Measurements from ENCODE around the gene TMEM214. TPM values are rescaled to one million over a fixed set of nuclear protein-coding genes. Genes with fewer than 3 reads are reported as not detected.

Gene TMEM214
- total RNA-seq (2014; rRNA removed; shearing (Covaris generic)), result 74.9 and 90.4 TPM in 2 replicates
- 70.9 and 75.7 TPM in 2 replicates for polyA plus RNA-seq (2016; fragmentation: Nextera tagmentation; extraction: Ambion mirVana)

GRCh38 chr2:27032495-27033252 is at the start of gene TMEM214:
Gene TMEM214 (plus strand): TSS chr2:27032965. CDS start chr2:27033016, 51 bp downstream.
- H4K20me1 ChIP-seq (ENCODE audit: insufficient read depth), result no peaks in the 10 kb centered on the region
- H3K27me3 ChIP-seq (replicated peaks; ENCODE audit: insufficient read depth), result no peaks in the 10 kb centered on the region
- peak within 1 kb of the TSS; percentile 66 for H3K27ac ChIP-seq
- peaks cover 28% of the 10 kb centered on the region for H3K36me3 ChIP-seq (ENCODE audit: low read depth)
- peak; percentile 96 for DNase-seq
- peak within 1 kb of the TSS; percentile 93 for H2AFZ ChIP-seq
- H3K9me2 ChIP-seq (ENCODE audit: insufficient read depth), result no peaks in the 10 kb centered on the region
- no peaks in the 10 kb centered on the region for H3K9me3 ChIP-seq (ENCODE audit: low read depth)
- H3K4me3 ChIP-seq, result peak within 1 kb of the TSS; percentile 99
- in situ Hi-C loops (cut with MboI), result no loop called here
- H3K4me1 ChIP-seq (ENCODE audit: insufficient read depth), result peaks cover 9% of the 10 kb centered on the region; the same call in 1 of the 2 replicates
- TF ChIP-seq EZH2phosphoT487 (IDR thresholded peaks at IDR 0.05; ENCODE audit: insufficient read depth, low read depth) (no peak), EZH2 (IDR thresholded peaks at IDR 0.05; ENCODE audit: insufficient read depth, poor library complexity, severe bottlenecking) (no peak)
- WGBS, 2 experiments (ENCODE audit: low coverage in 1 of 2, low lambda C conversion rate in 2 of 2, missing lambda C conversion rate in 2 of 2), result 1 to 2% methylated on average over 54 to 72 of the region's 76 CpGs
- no peaks in the 10 kb centered on the region for H3F3A ChIP-seq (ENCODE audit: insufficient read depth)
- peaks cover 95% of the 10 kb centered on the region for H3K79me2 ChIP-seq (ENCODE audit: insufficient read depth)
- H3K4me2 ChIP-seq (ENCODE audit: unreplicated experiment), result peak within 1 kb of the TSS; percentile 99
- H3K9ac ChIP-seq, result peak within 1 kb of the TSS; percentile 98

GRCh38 chr2:26983746-26984145 is 49.0 kb upstream of the TMEM214 start:
- H3F3A ChIP-seq (ENCODE audit: insufficient read depth), result peaks cover 22% of the 10 kb centered on the region
- 74 to 75% methylated on average over 3 of the region's 3 CpGs for WGBS, 2 experiments (ENCODE audit: low coverage in 1 of 2, low lambda C conversion rate in 2 of 2, missing lambda C conversion rate in 2 of 2)

GRCh38 chr2:26985807-26986206 is 47.0 kb upstream of the TMEM214 start:
- no peak overlapping the region for H3K4me3 ChIP-seq
- DNase-seq, result no peak
- peaks cover 29% of the 10 kb centered on the region for H3F3A ChIP-seq (ENCODE audit: insufficient read depth)
- H3K4me2 ChIP-seq (ENCODE audit: unreplicated experiment), result no peak overlapping the region
- H3K79me2 ChIP-seq (ENCODE audit: insufficient read depth), result no peaks in the 10 kb centered on the region
- 0 out of 2 replicates have a peak, but pooled peaks cover 4% of the 10 kb centered on the region for H4K20me1 ChIP-seq (ENCODE audit: insufficient read depth)
- no peaks in the 10 kb centered on the region for H3K36me3 ChIP-seq (ENCODE audit: low read depth)
- peaks cover 19% of the 10 kb centered on the region for H3K4me1 ChIP-seq (ENCODE audit: insufficient read depth)
- no peaks in the 10 kb centered on the region for H3K27me3 ChIP-seq (replicated peaks; ENCODE audit: insufficient read depth)
- WGBS, 2 experiments (ENCODE audit: low coverage in 1 of 2, low lambda C conversion rate in 2 of 2, missing lambda C conversion rate in 2 of 2), result 99% methylated on average over 4 of the region's 4 CpGs
- no peak overlapping the region for H3K27ac ChIP-seq
- H3K9me3 ChIP-seq (ENCODE audit: low read depth), result no peaks in the 10 kb centered on the region
- H3K9ac ChIP-seq, result no peak overlapping the region
- H2AFZ ChIP-seq, result no peak overlapping the region
- no peak for TF ChIP-seq EZH2phosphoT487 (IDR thresholded peaks at IDR 0.05; ENCODE audit: insufficient read depth, low read depth)
- TF ChIP-seq EZH2 (IDR thresholded peaks at IDR 0.05; ENCODE audit: insufficient read depth, poor library complexity, severe bottlenecking), result no peak
- in situ Hi-C loops (cut with MboI), result no loop called here
- no peaks in the 10 kb centered on the region for H3K9me2 ChIP-seq (ENCODE audit: insufficient read depth)

More at GRCh38 chr2:26983746-26984145, 49.0 kb upstream of the TMEM214 start:
- no peaks in the 10 kb centered on the region for H3K9me2 ChIP-seq (ENCODE audit: insufficient read depth)
- no peak overlapping the region for H3K4me2 ChIP-seq (ENCODE audit: unreplicated experiment)
- H3K79me2 ChIP-seq (ENCODE audit: insufficient read depth), result 0 out of 2 replicates have a peak, but pooled peaks cover 5% of the 10 kb centered on the region
- peaks cover 25% of the 10 kb centered on the region for H3K4me1 ChIP-seq (ENCODE audit: insufficient read depth)
- H3K27me3 ChIP-seq (replicated peaks; ENCODE audit: insufficient read depth), result no peaks in the 10 kb centered on the region
- no peak overlapping the region for H3K9ac ChIP-seq
- no peak overlapping the region for H2AFZ ChIP-seq
- in situ Hi-C loops (cut with MboI), result no loop called here
- no peak overlapping the region for H3K27ac ChIP-seq
- no peak for DNase-seq
- H3K4me3 ChIP-seq, result no peak overlapping the region
- TF ChIP-seq EZH2 (IDR thresholded peaks at IDR 0.05; ENCODE audit: insufficient read depth, poor library complexity, severe bottlenecking) (no peak), EZH2phosphoT487 (IDR thresholded peaks at IDR 0.05; ENCODE audit: insufficient read depth, low read depth) (no peak)
- no peaks in the 10 kb centered on the region for H3K9me3 ChIP-seq (ENCODE audit: low read depth)
- no peaks in the 10 kb centered on the region for H3K36me3 ChIP-seq (ENCODE audit: low read depth)
- H4K20me1 ChIP-seq (ENCODE audit: insufficient read depth), result 0 out of 2 replicates have a peak, but pooled peaks cover 1% of the 10 kb centered on the region

GRCh38 chr2:26986576-26986975 is 46.2 kb upstream of the TMEM214 start:
- TF ChIP-seq EZH2 (IDR thresholded peaks at IDR 0.05; ENCODE audit: insufficient read depth, poor library complexity, severe bottlenecking), result no peak
- TF ChIP-seq EZH2phosphoT487 (IDR thresholded peaks at IDR 0.05; ENCODE audit: insufficient read depth, low read depth), result no peak
- no peak for DNase-seq

More at GRCh38 chr2:26986576-26986975, 46.2 kb upstream of the TMEM214 start:
- H3F3A ChIP-seq (ENCODE audit: insufficient read depth), result peaks cover 29% of the 10 kb centered on the region
- no peaks in the 10 kb centered on the region for H3K79me2 ChIP-seq (ENCODE audit: insufficient read depth)
- H3K27ac ChIP-seq, result no peak overlapping the region
- H3K27me3 ChIP-seq (replicated peaks; ENCODE audit: insufficient read depth), result no peaks in the 10 kb centered on the region
- 75% methylated on average over 5 of the region's 5 CpGs for WGBS, 2 experiments (ENCODE audit: low coverage in 1 of 2, low lambda C conversion rate in 2 of 2, missing lambda C conversion rate in 2 of 2)
- H3K4me1 ChIP-seq (ENCODE audit: insufficient read depth), result peaks cover 19% of the 10 kb centered on the region
- H3K9me3 ChIP-seq (ENCODE audit: low read depth), result no peaks in the 10 kb centered on the region
- H3K36me3 ChIP-seq (ENCODE audit: low read depth), result no peaks in the 10 kb centered on the region
- 0 out of 2 replicates have a peak, but pooled peaks cover 4% of the 10 kb centered on the region for H4K20me1 ChIP-seq (ENCODE audit: insufficient read depth)
- no peaks in the 10 kb centered on the region for H3K9me2 ChIP-seq (ENCODE audit: insufficient read depth)
- H3K4me2 ChIP-seq (ENCODE audit: unreplicated experiment), result no peak overlapping the region
- in situ Hi-C loops (cut with MboI), result no loop called here
- H3K9ac ChIP-seq, result no peak overlapping the region
- no peak overlapping the region for H3K4me3 ChIP-seq
- H2AFZ ChIP-seq, result no peak overlapping the region
